HG03095 (cell line): ENCODE data around the gene TMEM250.

Source experiments
- ATAC-seq: cut with Tn5 transposase; IDR thresholded peaks from one replicate; pipeline ENCODE4 v1.9.1; 2021; ENCODE audit warnings: moderate library complexity; ENCODE audit not compliant: unreplicated experiment

Gene TMEM250

GRCh38 chr9:136098210-136098609 is 20.5 kb downstream of the TMEM250 start:
- ATAC-seq = no peak

- no peak for ATAC-seq
Observed at GRCh38 chr9:136096505-136097001, 22.1 kb downstream of the TMEM250 start.

GRCh38 chr9:136095070-136096058 is 23.3 kb downstream of the TMEM250 start, which contains the start of gene NACC2:
Gene NACC2 (minus strand): TSS chr9:136095289. CDS start chr9:136050521, 44,768 bp downstream.
- no peak for ATAC-seq

- no peak for ATAC-seq
Observed at GRCh38 chr9:136093995-136094881, 24.4 kb downstream of the TMEM250 start.

- ATAC-seq = no peak
Observed at GRCh38 chr9:136093346-136093986, 25.2 kb downstream of the TMEM250 start.

GRCh38 chr9:136092741-136093140 is 25.9 kb downstream of the TMEM250 start:
- no peak for ATAC-seq

- ATAC-seq = no peak
Observed at GRCh38 chr9:136092353-136092650, 26.4 kb downstream of the TMEM250 start.

GRCh38 chr9:136091582-136092352 is 26.9 kb downstream of the TMEM250 start:
- ATAC-seq = no peak

GRCh38 chr9:136090768-136091581 is 27.7 kb downstream of the TMEM250 start:
- no peak for ATAC-seq

GRCh38 chr9:136090056-136090735 is 28.5 kb downstream of the TMEM250 start:
- no peak for ATAC-seq

- ATAC-seq = no peak
Observed at GRCh38 chr9:136089697-136090045, 29.0 kb downstream of the TMEM250 start.

- no peak for ATAC-seq
Observed at GRCh38 chr9:136088939-136089696, 29.6 kb downstream of the TMEM250 start.

GRCh38 chr9:136088481-136088938 is 30.2 kb downstream of the TMEM250 start:
- ATAC-seq = no peak

- ATAC-seq = no peak
Observed at GRCh38 chr9:136087741-136088480, 30.8 kb downstream of the TMEM250 start.

GRCh38 chr9:136086951-136087740 is 31.5 kb downstream of the TMEM250 start:
- ATAC-seq = no peak

- no peak for ATAC-seq
Observed at GRCh38 chr9:136086213-136086881, 32.3 kb downstream of the TMEM250 start.
